Transverse colon (tissue), 4 donors: ENCODE measurements around the gene ATOX1. TPM values are rescaled to one million over a fixed set of nuclear protein-coding genes. Genes with fewer than 3 reads are reported as not detected.

Experiments
- DNase-seq: peaks from one replicate; pipeline ENCODE4 v3.0.0-alpha.2; 2019
- H3K27ac ChIP-seq, 4 donors: fragments of 200-600 bp; sonication (generic); 2 replicates each; pipeline ENCODE4 v1.5.1; 2016 to 2018; ENCODE audit warnings: inconsistent platforms in 4 of 4
- H3K27me3 ChIP-seq: fragments of 200-600 bp; sonication (generic); 2 replicates; pipeline ENCODE4 v1.5.1; 2017; ENCODE audit warnings: inconsistent platforms
- H3K36me3 ChIP-seq, 4 donors: fragments of 200-600 bp; sonication (generic); 2 replicates each; pipeline ENCODE4 v1.5.1; 2017 to 2019; ENCODE audit warnings: inconsistent platforms in 4 of 4
- H3K4me1 ChIP-seq, 4 donors: fragments of 200-600 bp; sonication (generic); 2 replicates each; pipeline ENCODE4 v1.5.1; 2017 to 2020; ENCODE audit warnings: inconsistent platforms in 4 of 4
- H3K4me3 ChIP-seq, 4 donors: fragments of 200-600 bp; sonication (generic); 1 replicate in 1 of 4; 2 replicates in 3 of 4; pipeline versions ENCODE4 v1.5.1 to v1.6.1; 2017 to 2019; ENCODE audit warnings: inconsistent platforms in 4 of 4
- H3K9me3 ChIP-seq, 2 donors: fragments of 200-600 bp; sonication (generic); 2 replicates each; pipeline ENCODE4 v1.5.1; 2017 to 2019; ENCODE audit warnings: inconsistent platforms in 2 of 2
- CTCF ChIP-seq, 5 experiments: fragments of 200-600 bp in 3 of 5; fragments of 450-650 bp in 2 of 5; sonication (generic) in 3 of 5; IDR thresholded peaks; 1 replicate in 2 of 5; 2 replicates in 3 of 5; pipeline ENCODE4 v1.5.1; 2016 to 2017; ENCODE audit warnings: antibody characterized with exemption in 5 of 5, inconsistent platforms in 3 of 5, mild to moderate bottlenecking in 2 of 5, moderate library complexity in 1 of 5
- EP300 ChIP-seq: sonication (generic); formaldehyde crosslinking; IDR thresholded peaks from one replicate; pipeline ENCODE4 v1.6.1; 2017; ENCODE audit warnings: antibody characterized with exemption, low read depth
- POLR2A ChIP-seq: fragments of 450-650 bp; IDR thresholded peaks from one replicate; pipeline ENCODE4 v1.6.1; 2016; ENCODE audit warnings: antibody characterized with exemption, mild to moderate bottlenecking, moderate library complexity
- POLR2AphosphoS5 ChIP-seq, 3 donors: sonication (generic); formaldehyde crosslinking; IDR thresholded peaks; one replicate each; pipeline ENCODE4 v1.6.1; 2016; ENCODE audit warnings: antibody characterized with exemption in 3 of 3
- WGBS, 2 donors: methylation state at CpG; one replicate each; pipeline ENCODE4 v1.1.5; 2018; ENCODE audit warnings: low coverage in 1 of 2; 5-methylcytosine and 5-hydroxymethylcytosine counted together
- in situ Hi-C, 4 donors: fragments of 200-750 bp; cut with MboI; loops; one replicate each; pipeline versions ENCODE4 v1.15.0 to v1.15.1; 2017; ENCODE audit warnings: low sequenced_read_pairs in 3 of 4, low pct_ligation_motif_present in 1 of 4, low pct_unique_long_range_greater_than_20kb in 1 of 4
- intact Hi-C: fragments of 100-400 bp; cut with DNase I; formaldehyde crosslinking; loops from one replicate; pipeline ENCODE4 v1.15.1; 2023; ENCODE audit warnings: low total_unique reads
- total RNA-seq, 4 donors: library from RNA; depleted of rRNA; stranded (reverse); fragments of >200 nt; gene quantifications; one replicate each; pipeline ENCODE4 v1.1.0, GENCODE V29; 2016

ATOX1 gene
- total RNA-seq, 4 donors from 2014 or later = 5.0 to 81.1 (median 31.7) TPM

DNA sequence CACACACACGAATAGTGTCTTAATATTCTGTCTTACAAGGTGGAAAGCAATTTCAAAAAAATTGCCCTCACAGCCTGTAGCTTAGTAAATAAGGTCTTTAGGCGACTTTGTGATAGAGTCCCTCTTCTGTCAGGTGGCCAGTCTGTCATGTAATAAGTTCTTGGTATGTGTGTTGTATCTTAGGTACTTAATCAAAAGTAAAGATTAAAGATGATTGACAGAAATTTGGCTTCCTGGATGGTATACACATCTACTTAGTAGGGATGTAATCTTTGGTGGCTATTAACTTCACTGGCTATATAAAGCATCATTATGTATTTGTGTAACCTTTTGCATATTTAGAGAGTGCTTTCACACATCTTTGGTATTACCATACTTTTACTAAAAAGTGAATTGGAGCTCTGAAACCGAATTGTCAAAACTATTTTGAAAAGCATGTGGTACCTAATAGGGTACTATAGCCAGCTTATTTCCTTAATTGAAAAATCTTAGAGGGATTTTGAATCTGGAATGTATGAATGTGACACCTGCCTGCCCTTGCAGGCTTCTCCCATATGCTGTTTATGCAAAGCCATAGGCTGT lies 16.7 kb upstream of the ATOX1 start:
- in situ Hi-C loops (no loop called here), intact Hi-C loops (no loop called here)
- no peak for DNase-seq
- Histone ChIP-seq H3K27me3 (no peaks in the 10 kb centered on the region), H3K4me3 (no peak overlapping the region), H3K9me3 (no peaks in the 10 kb centered on the region), H3K4me1 (peaks cover 22 to 79% (median 56%) of the 10 kb centered on the region in 4 donors), H3K27ac (peak overlapping the region in 3 of 4 donors; percentile 93 to 99 (median 97)), H3K36me3 (peaks cover 0 to 3% (median 0%) of the 10 kb centered on the region in 4 donors)
- WGBS, 2 donors = 16 to 26% methylated on average over 3 of the region's 3 CpGs
- TF ChIP-seq POLR2A = no peak
- TF ChIP-seq POLR2AphosphoS5 (IDR thresholded peaks at IDR 0.05) = no peak
- TF ChIP-seq EP300 = no peak
- TF ChIP-seq CTCF (IDR thresholded peaks at IDR 0.05) = no peak

GRCh38 chr5:151773951-151774350 lies 15.5 kb upstream of the ATOX1 start:
- Histone ChIP-seq H3K9me3 (no peaks in the 10 kb centered on the region), H3K27me3 (no peaks in the 10 kb centered on the region), H3K27ac (peak overlapping the region; percentile 93 to 99 (median 98)), H3K4me3 (peak overlapping the region in 3 of 4 donors; percentile 68 to 82 (median 73)), H3K4me1 (peaks cover 23 to 72% (median 50%) of the 10 kb centered on the region in 4 donors), H3K36me3 (peaks cover 0 to 3% (median 0%) of the 10 kb centered on the region in 4 donors)
- DNase-seq = no peak
- 3 to 5% methylated on average over 3 of the region's 3 CpGs for WGBS, 2 donors
- intact Hi-C loops = no loop called here
- in situ Hi-C loops = loop anchor here in 1 of 4 donors (25.0 kb wide), 1 partner anchor 312 kb away; no protein-coding TSS in a partner anchor
- TF ChIP-seq EP300 (no peak), CTCF (IDR thresholded peaks at IDR 0.05) (no peak), POLR2A (no peak), POLR2AphosphoS5 (IDR thresholded peaks at IDR 0.05) (no peak)

DNA sequence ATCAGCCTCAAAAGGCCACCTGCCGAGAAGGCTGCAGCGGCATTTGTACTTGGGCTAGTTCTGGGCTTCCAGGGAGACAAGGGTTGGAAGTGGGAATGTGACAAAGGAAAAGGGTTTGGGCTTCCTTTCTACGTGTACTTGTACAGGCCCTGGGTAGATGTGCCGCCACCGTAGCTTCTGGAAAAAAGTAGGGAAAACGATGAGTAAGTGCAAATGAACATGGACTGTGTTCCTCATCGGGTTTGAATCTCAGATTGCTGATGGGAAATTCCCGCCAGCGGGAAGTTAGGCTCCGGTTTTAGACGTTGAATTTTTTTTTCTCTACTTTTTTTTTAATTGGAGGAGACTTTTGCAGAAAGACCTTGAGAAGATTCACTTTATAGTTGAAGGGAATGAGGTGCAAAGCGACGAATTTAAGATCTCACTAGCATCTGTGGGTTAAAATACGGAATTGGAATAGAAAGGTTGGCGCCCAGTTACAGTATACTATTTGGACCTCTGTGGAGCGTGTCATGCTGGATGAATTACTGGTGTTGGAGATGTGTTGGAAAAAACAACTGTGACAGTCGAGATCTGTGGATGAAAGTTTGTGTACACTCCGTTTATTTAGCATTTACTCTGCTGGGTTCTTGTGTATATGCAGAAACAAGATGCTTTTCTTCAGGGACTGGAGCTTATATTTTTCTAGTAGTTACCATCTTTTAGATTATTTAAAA lies 14.6 kb upstream of the ATOX1 start:
- H3K4me1 ChIP-seq = peaks cover 23 to 63% (median 45%) of the 10 kb centered on the region in 4 donors
- no peaks in the 10 kb centered on the region for H3K36me3 ChIP-seq
- TF ChIP-seq EP300 (no peak), POLR2AphosphoS5 (IDR thresholded peaks at IDR 0.05) (no peak), POLR2A (no peak), CTCF (IDR thresholded peaks at IDR 0.05) (no peak)
- no peak for DNase-seq
- H3K4me3 ChIP-seq = peak overlapping the region; percentile 68 to 86 (median 78)
- H3K27ac ChIP-seq = peak overlapping the region; percentile 93 to 99 (median 98)
- H3K27me3 ChIP-seq = no peaks in the 10 kb centered on the region
- WGBS, 2 donors = 0 to 1% methylated on average over 13 to 18 of the region's 18 CpGs
- intact Hi-C loops = no loop called here
- H3K9me3 ChIP-seq = no peaks in the 10 kb centered on the region
- in situ Hi-C loops = loop anchor here in 1 of 4 donors (25.0 kb wide), 1 partner anchor 311 kb away; no protein-coding TSS in a partner anchor
